ENCODE data around the gene STKLD1. TPM values are rescaled to one million over a fixed set of nuclear protein-coding genes. Genes with fewer than 3 reads are reported as not detected.

Gene STKLD1
- total RNA-seq, 4 donors from 2014 or later: not detected

DNA sequence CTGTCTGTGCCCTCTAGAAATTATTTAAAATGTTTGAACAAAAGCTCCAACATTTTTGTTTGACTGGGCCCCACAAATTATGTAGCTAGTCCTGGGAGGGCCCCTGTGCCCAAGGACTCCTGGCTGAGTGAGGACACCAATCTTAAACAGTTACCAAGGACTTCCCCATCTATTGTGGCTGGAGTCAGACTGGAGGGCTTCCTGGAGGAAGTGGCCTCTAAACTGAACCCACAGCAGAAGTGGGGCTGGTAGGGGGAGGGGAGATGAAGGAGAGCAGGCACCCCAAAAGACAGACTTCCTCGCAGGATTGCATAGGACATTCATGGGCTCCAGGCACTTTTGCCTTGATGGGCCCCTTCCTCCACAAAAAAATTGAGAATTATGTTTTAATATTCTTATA lies 54.1 kb downstream of the STKLD1 start:
- DNase-seq (ENCODE audit: low spot score) (no peak), ATAC-seq (ENCODE audit: low FRiP score) (no peak)
- TF ChIP-seq, protein P1, sequence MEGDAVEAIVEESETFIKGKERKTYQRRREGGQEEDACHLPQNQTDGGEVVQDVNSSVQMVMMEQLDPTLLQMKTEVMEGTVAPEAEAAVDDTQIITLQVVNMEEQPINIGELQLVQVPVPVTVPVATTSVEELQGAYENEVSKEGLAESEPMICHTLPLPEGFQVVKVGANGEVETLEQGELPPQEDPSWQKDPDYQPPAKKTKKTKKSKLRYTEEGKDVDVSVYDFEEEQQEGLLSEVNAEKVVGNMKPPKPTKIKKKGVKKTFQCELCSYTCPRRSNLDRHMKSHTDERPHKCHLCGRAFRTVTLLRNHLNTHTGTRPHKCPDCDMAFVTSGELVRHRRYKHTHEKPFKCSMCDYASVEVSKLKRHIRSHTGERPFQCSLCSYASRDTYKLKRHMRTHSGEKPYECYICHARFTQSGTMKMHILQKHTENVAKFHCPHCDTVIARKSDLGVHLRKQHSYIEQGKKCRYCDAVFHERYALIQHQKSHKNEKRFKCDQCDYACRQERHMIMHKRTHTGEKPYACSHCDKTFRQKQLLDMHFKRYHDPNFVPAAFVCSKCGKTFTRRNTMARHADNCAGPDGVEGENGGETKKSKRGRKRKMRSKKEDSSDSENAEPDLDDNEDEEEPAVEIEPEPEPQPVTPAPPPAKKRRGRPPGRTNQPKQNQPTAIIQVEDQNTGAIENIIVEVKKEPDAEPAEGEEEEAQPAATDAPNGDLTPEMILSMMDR (IDR thresholded peaks at IDR 0.05): no peak

DNA sequence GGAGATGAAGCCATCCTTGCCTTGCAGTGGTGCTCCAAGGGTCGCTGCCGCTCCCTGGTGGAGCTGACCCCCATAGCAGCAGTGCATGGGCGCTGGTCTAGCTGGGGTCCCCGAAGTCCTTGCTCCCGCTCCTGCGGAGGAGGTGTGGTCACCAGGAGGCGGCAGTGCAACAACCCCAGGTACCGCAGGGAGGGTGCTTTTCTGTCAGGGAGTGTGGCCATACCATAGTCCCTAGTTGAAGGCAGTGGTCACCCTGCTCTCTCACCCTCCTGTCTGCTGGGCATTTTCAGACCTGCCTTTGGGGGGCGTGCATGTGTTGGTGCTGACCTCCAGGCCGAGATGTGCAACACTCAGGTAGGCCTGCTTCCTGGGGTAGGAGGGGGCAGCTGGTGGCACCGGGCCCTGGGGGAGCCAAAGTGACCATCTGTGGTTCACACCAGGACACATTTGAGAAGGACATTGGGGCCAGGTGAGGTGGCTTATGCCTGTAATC lies 57.2 kb downstream of the STKLD1 start:
- ATAC-seq (ENCODE audit: low FRiP score): no peak
- TF ChIP-seq, protein P1 (IDR thresholded peaks at IDR 0.05): no peak
- DNase-seq (ENCODE audit: low spot score): no peak

DNA sequence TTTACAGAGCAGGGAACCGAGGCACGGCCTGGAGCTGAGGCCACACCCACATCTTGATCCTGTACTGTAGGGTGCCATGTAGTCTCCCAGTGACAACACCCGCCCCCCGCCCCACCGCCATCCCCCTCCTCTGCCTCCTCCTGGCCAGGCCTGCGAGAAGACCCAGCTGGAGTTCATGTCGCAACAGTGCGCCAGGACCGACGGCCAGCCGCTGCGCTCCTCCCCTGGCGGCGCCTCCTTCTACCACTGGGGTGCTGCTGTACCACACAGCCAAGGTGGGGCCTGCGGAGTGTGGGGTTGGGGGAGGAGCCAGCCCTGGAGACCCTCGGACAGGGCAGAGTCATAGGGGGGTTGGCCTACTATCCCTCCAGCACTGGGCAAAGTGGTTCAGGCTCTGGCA lies 60.5 kb downstream of the STKLD1 start:
- TF ChIP-seq, protein P1 (IDR thresholded peaks at IDR 0.05): no peak
- DNase-seq (ENCODE audit: low spot score) (no peak), ATAC-seq (ENCODE audit: low FRiP score) (no peak)

DNA sequence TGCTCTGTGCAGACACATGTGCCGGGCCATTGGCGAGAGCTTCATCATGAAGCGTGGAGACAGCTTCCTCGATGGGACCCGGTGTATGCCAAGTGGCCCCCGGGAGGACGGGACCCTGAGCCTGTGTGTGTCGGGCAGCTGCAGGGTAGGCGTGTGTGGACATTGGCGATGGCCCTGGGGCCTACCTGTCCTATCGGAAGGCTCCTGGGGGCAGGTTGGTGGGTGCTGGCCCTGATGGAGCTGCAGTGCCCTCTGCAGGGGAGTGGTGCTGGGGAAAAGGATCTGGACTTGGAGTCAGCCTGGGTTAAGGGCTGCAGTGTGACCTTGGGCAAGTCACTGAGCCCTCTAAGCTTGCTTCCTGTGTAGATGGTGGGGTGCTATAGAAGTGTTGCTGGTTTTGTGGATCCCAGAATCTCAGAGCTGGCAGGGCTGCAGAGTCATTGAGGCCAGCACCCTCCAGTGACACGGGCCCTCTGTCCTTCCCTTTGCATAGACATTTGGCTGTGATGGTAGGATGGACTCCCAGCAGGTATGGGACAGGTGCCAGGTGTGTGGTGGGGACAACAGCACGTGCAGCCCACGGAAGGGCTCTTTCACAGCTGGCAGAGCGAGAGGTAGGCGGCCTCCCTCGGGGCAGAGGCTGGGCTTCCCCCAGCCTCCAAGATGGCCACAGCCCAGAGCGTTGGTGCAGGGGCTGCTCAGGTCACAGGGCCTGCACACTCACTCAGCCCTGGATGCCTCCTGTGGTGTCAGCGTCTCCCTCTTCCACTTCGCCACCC lies 61.8 kb downstream of the STKLD1 start:
- TF ChIP-seq, protein P1 (IDR thresholded peaks at IDR 0.05): no peak
- DNase-seq (ENCODE audit: low spot score): no peak
- ATAC-seq (ENCODE audit: low FRiP score): no peak

DNA sequence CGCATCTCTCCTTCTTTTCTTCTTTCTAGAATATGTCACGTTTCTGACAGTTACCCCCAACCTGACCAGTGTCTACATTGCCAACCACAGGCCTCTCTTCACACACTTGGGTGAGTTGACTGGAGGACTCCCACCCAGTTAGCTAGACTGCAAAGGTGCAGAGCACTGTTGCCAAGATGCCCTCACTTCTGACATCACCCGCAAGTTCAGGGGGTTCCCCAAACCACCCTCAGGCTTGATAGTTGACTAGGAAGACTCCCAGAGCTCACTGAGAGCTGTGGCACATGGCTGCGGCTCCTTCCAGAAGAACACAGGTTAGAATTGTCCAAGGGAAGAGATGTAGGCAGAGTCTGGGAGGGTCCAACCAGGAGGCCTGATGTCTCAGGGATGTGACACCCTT lies 63.2 kb downstream of the STKLD1 start:
- TF ChIP-seq, protein P1 (IDR thresholded peaks at IDR 0.05): no peak
- ATAC-seq (ENCODE audit: low FRiP score) (no peak), DNase-seq (ENCODE audit: low spot score) (no peak)

DNA sequence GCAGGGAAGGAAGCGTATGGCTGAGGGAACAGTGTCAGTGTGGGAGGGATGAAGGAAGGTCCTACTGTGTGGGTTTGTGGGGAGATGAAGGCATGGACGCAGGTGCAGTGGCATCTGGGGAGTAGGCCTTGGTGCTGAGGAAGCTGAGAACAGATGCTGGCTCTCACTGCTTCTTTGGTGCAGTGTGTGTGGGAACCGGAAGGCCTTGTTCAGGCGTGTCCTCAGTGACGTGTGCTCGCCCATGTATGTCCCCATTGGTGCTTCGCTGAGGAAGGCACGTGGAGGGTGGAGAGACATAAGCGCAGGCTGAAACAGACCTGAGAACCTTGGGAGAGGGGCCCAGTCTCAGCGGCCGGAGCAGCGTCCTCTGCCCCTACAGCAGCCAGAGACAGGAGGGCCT lies 64.7 kb downstream of the STKLD1 start:
- TF ChIP-seq, protein P1 (IDR thresholded peaks at IDR 0.05): no peak
- ATAC-seq (ENCODE audit: low FRiP score): no peak
- DNase-seq (ENCODE audit: low spot score): no peak

DNA sequence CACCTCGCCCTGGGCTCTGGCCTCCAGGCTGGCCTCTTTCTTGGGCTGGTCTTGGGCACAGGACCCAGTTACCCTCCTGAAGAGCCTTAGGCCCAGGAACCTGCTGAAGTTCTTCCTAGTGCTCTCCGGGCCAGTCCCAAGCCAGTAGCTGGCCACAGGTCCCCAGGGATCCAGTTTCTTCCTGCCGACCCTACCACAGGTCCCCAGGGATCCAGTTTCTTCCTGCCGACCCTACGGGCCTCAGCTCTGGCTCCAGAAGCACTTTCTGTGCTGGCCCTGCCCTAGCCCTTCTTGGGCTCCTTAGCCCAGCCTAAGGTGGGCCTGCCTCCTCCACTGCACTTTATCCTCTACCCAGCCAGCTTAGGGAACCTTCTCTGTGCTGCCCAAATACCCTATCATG lies 65.4 kb downstream of the STKLD1 start:
- ATAC-seq (ENCODE audit: low FRiP score) (no peak), DNase-seq (ENCODE audit: low spot score) (no peak)
- TF ChIP-seq, protein P1 (IDR thresholded peaks at IDR 0.05): no peak
